Type B pancreatic cell (in vitro differentiated cells): ENCODE measurements around the gene PEX16. TPM values are rescaled to one million over a fixed set of nuclear protein-coding genes. Genes with fewer than 3 reads are reported as not detected.
A peak's percentile ranks its signal among the peaks of the same experiment; 100 is the strongest.

Experiments
- DNase-seq: peaks from one replicate; pipeline ENCODE4 v3.0.0; 2021; ENCODE audit warnings: mixed read lengths; ENCODE audit not compliant: unreplicated experiment; ENCODE audit errors: extremely low spot score
- H3K27ac Mint-ChIP-seq: 2 replicates; pipeline ENCODE4 v1.8.0; 2021; ENCODE audit warnings: mild to moderate bottlenecking, mixed read lengths
- H3K27me3 Mint-ChIP-seq: 2 replicates; pipeline ENCODE4 v1.8.0; 2021; ENCODE audit warnings: mixed read lengths
- H3K36me3 Mint-ChIP-seq: 2 replicates; pipeline ENCODE4 v1.8.0; 2021; ENCODE audit warnings: mixed read lengths
- H3K4me1 Mint-ChIP-seq: one replicate; pipeline ENCODE4 v1.8.0; 2021; ENCODE audit warnings: mixed read lengths; ENCODE audit not compliant: unreplicated experiment
- H3K4me3 Mint-ChIP-seq: 2 replicates; pipeline ENCODE4 v1.8.0; 2021; ENCODE audit warnings: mild to moderate bottlenecking, mixed read lengths
- H3K9me3 Mint-ChIP-seq: 2 replicates; pipeline ENCODE4 v1.8.0; 2021; ENCODE audit warnings: mixed read lengths
- CTCF ChIP-seq: fragments of 200-600 bp; sonication (generic); conservative IDR thresholded peaks from 2 replicates; pipeline ENCODE4 v1.5.0; 2021; ENCODE audit warnings: antibody characterized with exemption, mild to moderate bottlenecking
- total RNA-seq: library from RNA; stranded (reverse); gene quantifications from 2 replicates; pipeline ENCODE4 v1.2.1, GENCODE V29; 2021; ENCODE audit warnings: low replicate concordance

Gene PEX16
- total RNA-seq, 1 donor from 2014 or later: 21.7 TPM

GRCh38 chr11:45926536-45927331, 9.1 kb upstream of the PEX16 start:
- Mint-ChIP-seq H3K36me3 (peaks cover 7% of the 10 kb centered on the region), H3K27ac (peak overlapping the region; percentile 58), H3K4me3 (no peak overlapping the region), H3K4me1 (peaks cover 12% of the 10 kb centered on the region), H3K27me3 (peaks cover 22% of the 10 kb centered on the region), H3K9me3 (no peaks in the 10 kb centered on the region)
- DNase-seq: peak; percentile 68
- no peak for TF ChIP-seq CTCF

DNA sequence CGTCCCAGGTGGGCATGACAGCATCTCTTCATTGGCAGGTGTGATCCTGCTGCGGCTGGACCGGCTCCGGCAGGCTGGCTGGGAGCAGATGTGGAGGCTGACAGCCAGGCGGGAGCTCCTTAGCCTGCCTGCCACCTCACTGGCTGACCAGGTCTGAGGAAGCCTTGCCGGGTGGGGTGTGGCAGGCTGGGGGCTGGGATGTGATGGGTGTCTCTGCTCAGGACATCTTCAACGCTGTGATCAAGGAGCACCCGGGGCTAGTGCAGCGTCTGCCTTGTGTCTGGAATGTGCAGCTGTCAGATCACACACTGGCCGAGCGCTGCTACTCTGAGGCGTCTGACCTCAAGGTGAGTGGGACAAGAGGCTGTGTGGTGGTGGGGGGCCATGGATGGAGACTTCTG, 8.3 kb upstream of the PEX16 start:
- Mint-ChIP-seq H3K4me3 (peak overlapping the region; percentile 20), H3K4me1 (peaks cover 17% of the 10 kb centered on the region), H3K27ac (peak overlapping the region; percentile 58), H3K9me3 (no peaks in the 10 kb centered on the region), H3K36me3 (peaks cover 4% of the 10 kb centered on the region), H3K27me3 (peaks cover 28% of the 10 kb centered on the region)
- TF ChIP-seq CTCF: no peak
- peak; percentile 68 for DNase-seq

- no peak overlapping the region for H3K4me3 Mint-ChIP-seq
- peaks cover 33% of the 10 kb centered on the region for H3K27me3 Mint-ChIP-seq
- peaks cover 17% of the 10 kb centered on the region for H3K4me1 Mint-ChIP-seq
- H3K36me3 Mint-ChIP-seq: peaks cover 4% of the 10 kb centered on the region
- peak overlapping the region; percentile 58 for H3K27ac Mint-ChIP-seq
- no peak for TF ChIP-seq CTCF
- no peaks in the 10 kb centered on the region for H3K9me3 Mint-ChIP-seq
- no peak for DNase-seq
These were observed 7.9 kb upstream of the PEX16 start for GRCh38 chr11:45925550-45925949.

- Mint-ChIP-seq H3K36me3 (peaks cover 2% of the 10 kb centered on the region), H3K4me3 (no peak overlapping the region), H3K27ac (no peak overlapping the region), H3K27me3 (peaks cover 34% of the 10 kb centered on the region), H3K4me1 (peaks cover 13% of the 10 kb centered on the region), H3K9me3 (no peaks in the 10 kb centered on the region)
- DNase-seq: no peak
- no peak for TF ChIP-seq CTCF
These were observed 7.2 kb upstream of the PEX16 start for GRCh38 chr11:45924927-45925326.

- Mint-ChIP-seq H3K9me3 (no peaks in the 10 kb centered on the region), H3K4me1 (peaks cover 11% of the 10 kb centered on the region), H3K36me3 (no peaks in the 10 kb centered on the region), H3K4me3 (peak overlapping the region; percentile 82), H3K27me3 (peaks cover 34% of the 10 kb centered on the region), H3K27ac (peak overlapping the region; percentile 73)
- DNase-seq: no peak
- TF ChIP-seq CTCF: no peak
These were observed 6.6 kb upstream of the PEX16 start for GRCh38 chr11:45924036-45924915.
